Endothelial cell (in vitro differentiated cells): ENCODE results near the gene KRT38. TPM values are rescaled to one million over a fixed set of nuclear protein-coding genes. Genes with fewer than 3 reads are reported as not detected.

Experiments used
- DNase-seq: peaks from one replicate; pipeline ENCODE4 v3.0.0; 2021; ENCODE audit warnings: low spot score
- H3K27ac Mint-ChIP-seq: one replicate; pipeline ENCODE4 v1.8.0; 2021; ENCODE audit warnings: mixed read lengths, inconsistent platforms; ENCODE audit not compliant: unreplicated experiment
- H3K27me3 Mint-ChIP-seq: one replicate; pipeline ENCODE4 v1.8.0; 2021; ENCODE audit warnings: mild to moderate bottlenecking, moderate library complexity, mixed read lengths, inconsistent platforms; ENCODE audit not compliant: unreplicated experiment
- H3K36me3 Mint-ChIP-seq: one replicate; pipeline ENCODE4 v1.8.0; 2021; ENCODE audit warnings: mild to moderate bottlenecking, low read depth, mixed read lengths, inconsistent platforms; ENCODE audit not compliant: unreplicated experiment
- H3K4me1 Mint-ChIP-seq: one replicate; pipeline ENCODE4 v1.8.0; 2021; ENCODE audit warnings: mild to moderate bottlenecking, mixed read lengths, inconsistent platforms; ENCODE audit not compliant: unreplicated experiment
- H3K4me3 Mint-ChIP-seq: one replicate; pipeline ENCODE4 v1.8.0; 2021; ENCODE audit warnings: mild to moderate bottlenecking, mixed read lengths, inconsistent platforms; ENCODE audit not compliant: unreplicated experiment
- H3K9me3 Mint-ChIP-seq: one replicate; pipeline ENCODE4 v1.8.0; 2021; ENCODE audit warnings: mixed read lengths, inconsistent platforms; ENCODE audit not compliant: unreplicated experiment
- long read RNA-seq: library from polyadenylated mRNA; unstranded; transcript quantifications from one replicate; pipeline ENCODE4 v2.0.0, GENCODE V29; 2020; ENCODE audit not compliant: unreplicated experiment
- total RNA-seq: library from RNA; stranded (reverse); fragmentation: NEBNext Ultra II Directional; extraction: Animal tissue kit (Norgen Biotek cat#: 25700); gene quantifications from one replicate; pipeline ENCODE4 v1.2.1, GENCODE V29; 2021; ENCODE audit not compliant: unreplicated experiment
- TF ChIP-seq, protein P1 (sequence below): fragments of 200-600 bp; sonication (generic); IDR thresholded peaks from one replicate; pipeline ENCODE4 v1.5.0; 2021; ENCODE audit warnings: antibody characterized with exemption; ENCODE audit not compliant: unreplicated experiment

Gene KRT38
- not detected for total RNA-seq
- long read RNA-seq, result 0 reads

DNA sequence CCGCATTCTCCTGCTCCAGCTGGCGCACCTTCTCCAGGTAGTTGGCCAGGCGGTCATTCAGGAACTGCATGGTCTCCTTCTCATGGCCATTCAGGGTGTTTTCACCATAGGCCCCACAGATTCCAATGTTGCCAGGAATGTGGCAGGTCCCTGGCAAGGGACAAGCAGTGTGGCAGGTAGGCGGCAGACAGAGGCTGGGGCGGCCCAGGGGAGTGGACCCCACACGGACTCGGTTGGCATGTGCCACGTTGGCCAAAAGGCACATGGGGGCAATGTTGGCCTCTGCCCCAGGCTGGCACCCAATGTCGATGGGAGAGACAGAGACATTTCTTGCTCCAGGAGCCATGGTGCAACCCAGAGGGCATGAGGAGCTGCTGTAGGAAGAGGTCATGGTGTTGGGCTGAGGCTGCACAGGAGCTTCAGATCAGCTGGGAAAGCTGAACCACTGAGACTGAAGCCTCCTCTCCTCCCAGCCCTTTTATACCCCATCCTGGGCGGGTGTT, at the start of gene KRT38:
TSS of gene KRT38 (minus strand) at position 453 of the 503 bp plus-strand sequence. CDS start at position 391, 62 bp downstream.
- no peaks in the 10 kb centered on the region for H3K4me1 Mint-ChIP-seq
- no peak for DNase-seq
- H3K27ac Mint-ChIP-seq, result no peak within 1 kb of the TSS
- no peak within 1 kb of the TSS for H3K4me3 Mint-ChIP-seq
- peaks cover 1% of the 10 kb centered on the region for H3K27me3 Mint-ChIP-seq
- no peaks in the 10 kb centered on the region for H3K9me3 Mint-ChIP-seq
- TF ChIP-seq, protein P1, sequence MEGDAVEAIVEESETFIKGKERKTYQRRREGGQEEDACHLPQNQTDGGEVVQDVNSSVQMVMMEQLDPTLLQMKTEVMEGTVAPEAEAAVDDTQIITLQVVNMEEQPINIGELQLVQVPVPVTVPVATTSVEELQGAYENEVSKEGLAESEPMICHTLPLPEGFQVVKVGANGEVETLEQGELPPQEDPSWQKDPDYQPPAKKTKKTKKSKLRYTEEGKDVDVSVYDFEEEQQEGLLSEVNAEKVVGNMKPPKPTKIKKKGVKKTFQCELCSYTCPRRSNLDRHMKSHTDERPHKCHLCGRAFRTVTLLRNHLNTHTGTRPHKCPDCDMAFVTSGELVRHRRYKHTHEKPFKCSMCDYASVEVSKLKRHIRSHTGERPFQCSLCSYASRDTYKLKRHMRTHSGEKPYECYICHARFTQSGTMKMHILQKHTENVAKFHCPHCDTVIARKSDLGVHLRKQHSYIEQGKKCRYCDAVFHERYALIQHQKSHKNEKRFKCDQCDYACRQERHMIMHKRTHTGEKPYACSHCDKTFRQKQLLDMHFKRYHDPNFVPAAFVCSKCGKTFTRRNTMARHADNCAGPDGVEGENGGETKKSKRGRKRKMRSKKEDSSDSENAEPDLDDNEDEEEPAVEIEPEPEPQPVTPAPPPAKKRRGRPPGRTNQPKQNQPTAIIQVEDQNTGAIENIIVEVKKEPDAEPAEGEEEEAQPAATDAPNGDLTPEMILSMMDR, result no peak
- H3K36me3 Mint-ChIP-seq, result no peaks in the 10 kb centered on the region

DNA sequence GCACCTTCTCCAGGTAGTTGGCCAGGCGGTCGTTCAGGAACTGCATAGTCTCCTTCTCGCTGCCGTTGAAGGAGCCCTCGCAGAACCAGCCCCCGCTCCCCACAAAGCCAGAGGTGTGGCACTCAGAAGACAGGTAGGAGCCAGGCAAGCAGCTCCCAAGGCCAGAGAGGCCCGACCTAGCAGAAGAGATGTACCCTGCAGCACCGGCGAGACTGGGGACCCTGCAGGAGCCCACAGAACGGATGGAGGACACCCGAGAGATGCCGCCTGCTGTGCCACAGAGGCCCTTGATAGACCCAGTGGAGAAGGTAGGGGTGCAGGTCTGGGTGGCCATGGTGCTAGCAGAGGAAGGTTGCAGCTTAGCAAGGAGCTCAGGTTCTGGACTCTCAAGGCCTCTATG, 48.7 kb upstream of the KRT38 start, which contains the start of gene KRT36:
TSS of gene KRT36 (minus strand) at position 380 of the 400 bp plus-strand sequence. CDS start at position 334, 46 bp downstream.
- TF ChIP-seq, protein P1, result no peak
- Mint-ChIP-seq H3K4me1 (no peaks in the 10 kb centered on the region), H3K27me3 (peaks cover 10% of the 10 kb centered on the region)

DNA sequence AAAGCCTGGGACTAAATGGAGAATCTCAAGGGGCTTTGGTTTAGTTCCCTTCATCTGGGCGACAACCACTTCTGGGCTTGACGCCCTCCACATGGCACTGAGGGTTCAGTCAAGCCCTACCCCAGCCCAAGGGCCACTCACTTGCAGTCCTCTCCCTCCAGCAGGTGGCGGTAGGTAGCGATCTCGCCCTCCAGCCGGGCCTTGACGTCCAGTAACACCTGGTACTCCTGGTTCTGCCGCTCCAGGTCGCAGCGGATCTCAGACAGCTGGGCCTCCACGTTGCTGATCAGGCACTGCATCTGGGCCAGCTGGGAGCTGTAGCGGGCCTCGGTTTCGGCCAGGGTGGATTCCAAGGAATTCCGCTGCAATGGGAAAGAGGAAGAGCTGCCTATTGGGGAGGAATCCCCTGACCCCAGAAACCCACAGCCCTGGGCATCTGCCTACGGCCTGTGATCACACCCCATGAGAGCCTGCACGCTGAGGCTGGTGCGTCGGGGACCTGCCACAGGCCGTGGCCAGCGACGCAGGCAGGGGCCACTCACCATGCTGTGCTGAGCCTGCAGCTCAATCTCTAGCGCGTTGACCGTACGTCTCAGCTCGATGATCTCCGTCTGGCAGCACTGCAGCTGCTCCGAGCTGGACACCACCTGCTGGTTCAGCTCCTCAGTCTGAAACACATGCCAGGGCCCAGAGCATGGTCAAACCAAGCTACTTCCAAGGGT, 46.2 kb upstream of the KRT38 start:
- TF ChIP-seq, protein P1, result peak; percentile 58
- no peaks in the 10 kb centered on the region for H3K9me3 Mint-ChIP-seq
- H3K36me3 Mint-ChIP-seq, result no peaks in the 10 kb centered on the region
- H3K4me3 Mint-ChIP-seq, result no peak overlapping the region
- peaks cover 2% of the 10 kb centered on the region for H3K4me1 Mint-ChIP-seq
- H3K27me3 Mint-ChIP-seq, result peaks cover 6% of the 10 kb centered on the region
- peak; percentile 69 for DNase-seq
- H3K27ac Mint-ChIP-seq, result no peak overlapping the region

More for the DNA sequence above, 48.7 kb upstream of the KRT38 start, which contains the start of gene KRT36:
- DNase-seq, result no peak
- Mint-ChIP-seq H3K4me3 (no peak within 1 kb of the TSS), H3K9me3 (no peaks in the 10 kb centered on the region), H3K36me3 (no peaks in the 10 kb centered on the region), H3K27ac (no peak within 1 kb of the TSS)

DNA sequence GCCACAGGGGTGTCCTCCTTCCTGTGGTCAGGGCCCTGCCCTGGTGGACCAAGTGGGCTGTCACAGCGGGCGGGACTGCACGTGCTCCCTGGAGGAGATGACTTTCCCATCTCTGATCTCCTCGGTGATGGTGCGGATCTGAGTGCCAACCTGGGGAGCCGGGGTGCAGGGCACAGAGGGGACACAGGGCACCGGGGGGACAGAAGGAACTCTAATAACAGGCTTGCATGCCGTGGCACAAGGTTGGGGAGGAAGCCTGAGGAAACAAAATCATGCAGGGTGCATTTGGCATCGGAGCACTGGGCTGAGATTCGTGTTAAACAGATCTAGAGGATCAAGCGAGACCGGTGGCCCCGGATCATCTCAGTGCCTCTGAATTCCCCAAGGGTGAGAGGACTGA, 45.5 kb upstream of the KRT38 start:
- Mint-ChIP-seq H3K27ac (no peak overlapping the region), H3K27me3 (peaks cover 6% of the 10 kb centered on the region), H3K4me3 (no peak overlapping the region), H3K4me1 (peaks cover 2% of the 10 kb centered on the region), H3K9me3 (no peaks in the 10 kb centered on the region), H3K36me3 (no peaks in the 10 kb centered on the region)
- TF ChIP-seq, protein P1, result no peak
- DNase-seq, result no peak
